ENCODE measurements around the gene HLCS.
A peak's percentile ranks its signal among the peaks of the same experiment; 100 is the strongest.
"Not testable (repeated sequence)": the region's sequence is repeated elsewhere in the genome, so short reads cannot be mapped to it uniquely, and the experiment has no call there.

Gene HLCS

DNA sequence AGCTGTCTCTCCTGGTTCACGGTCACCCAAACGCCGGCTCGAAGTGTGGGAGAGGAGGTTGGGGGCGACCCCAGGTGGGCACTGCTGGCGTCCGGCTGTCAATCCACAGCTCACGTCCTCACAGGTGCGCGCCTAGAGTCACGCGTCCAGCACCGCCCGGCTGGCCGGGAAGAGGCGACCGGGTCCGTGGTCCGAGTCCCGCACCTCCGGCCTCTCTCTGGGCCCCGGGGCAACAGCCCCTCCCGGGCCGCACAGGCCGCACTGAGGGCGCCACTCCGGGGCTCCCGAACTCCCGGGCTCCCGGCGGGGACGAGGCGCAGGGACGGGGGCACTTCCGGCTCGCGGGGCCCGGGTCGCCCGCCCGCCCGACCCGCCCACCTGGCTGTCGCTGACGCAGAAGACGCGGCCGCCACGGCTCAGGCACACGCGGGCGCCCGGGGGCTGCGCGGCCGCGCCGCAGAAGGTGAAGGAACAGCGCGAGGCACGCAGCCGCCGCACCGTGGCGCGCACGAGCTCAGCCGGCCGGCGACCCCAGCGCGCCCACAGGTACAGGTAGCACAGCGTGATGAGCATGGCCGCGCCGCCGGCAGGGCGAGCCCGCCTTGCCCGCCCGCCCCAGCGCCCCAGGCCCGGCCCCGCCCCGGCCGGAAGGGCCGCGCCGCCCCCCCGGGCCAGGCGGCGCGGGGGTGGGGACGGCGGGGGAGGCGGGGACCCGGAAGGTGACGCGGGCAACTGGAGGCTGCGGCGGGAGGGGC, at the start of gene HLCS:
TSS of gene HLCS (minus strand) at position 604 of the 755 bp plus-strand sequence. CDS start at position 573, 31 bp downstream.
- peak; percentile 78 for DNase-seq (ENCODE audit: low spot score)
- Histone ChIP-seq H3K27ac (peak within 1 kb of the TSS; percentile 75 to 94), H3K4me3 (peak within 1 kb of the TSS; percentile 97)
- TF ChIP-seq, protein P1, sequence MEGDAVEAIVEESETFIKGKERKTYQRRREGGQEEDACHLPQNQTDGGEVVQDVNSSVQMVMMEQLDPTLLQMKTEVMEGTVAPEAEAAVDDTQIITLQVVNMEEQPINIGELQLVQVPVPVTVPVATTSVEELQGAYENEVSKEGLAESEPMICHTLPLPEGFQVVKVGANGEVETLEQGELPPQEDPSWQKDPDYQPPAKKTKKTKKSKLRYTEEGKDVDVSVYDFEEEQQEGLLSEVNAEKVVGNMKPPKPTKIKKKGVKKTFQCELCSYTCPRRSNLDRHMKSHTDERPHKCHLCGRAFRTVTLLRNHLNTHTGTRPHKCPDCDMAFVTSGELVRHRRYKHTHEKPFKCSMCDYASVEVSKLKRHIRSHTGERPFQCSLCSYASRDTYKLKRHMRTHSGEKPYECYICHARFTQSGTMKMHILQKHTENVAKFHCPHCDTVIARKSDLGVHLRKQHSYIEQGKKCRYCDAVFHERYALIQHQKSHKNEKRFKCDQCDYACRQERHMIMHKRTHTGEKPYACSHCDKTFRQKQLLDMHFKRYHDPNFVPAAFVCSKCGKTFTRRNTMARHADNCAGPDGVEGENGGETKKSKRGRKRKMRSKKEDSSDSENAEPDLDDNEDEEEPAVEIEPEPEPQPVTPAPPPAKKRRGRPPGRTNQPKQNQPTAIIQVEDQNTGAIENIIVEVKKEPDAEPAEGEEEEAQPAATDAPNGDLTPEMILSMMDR (IDR thresholded peaks at IDR 0.05) = no peak

DNA sequence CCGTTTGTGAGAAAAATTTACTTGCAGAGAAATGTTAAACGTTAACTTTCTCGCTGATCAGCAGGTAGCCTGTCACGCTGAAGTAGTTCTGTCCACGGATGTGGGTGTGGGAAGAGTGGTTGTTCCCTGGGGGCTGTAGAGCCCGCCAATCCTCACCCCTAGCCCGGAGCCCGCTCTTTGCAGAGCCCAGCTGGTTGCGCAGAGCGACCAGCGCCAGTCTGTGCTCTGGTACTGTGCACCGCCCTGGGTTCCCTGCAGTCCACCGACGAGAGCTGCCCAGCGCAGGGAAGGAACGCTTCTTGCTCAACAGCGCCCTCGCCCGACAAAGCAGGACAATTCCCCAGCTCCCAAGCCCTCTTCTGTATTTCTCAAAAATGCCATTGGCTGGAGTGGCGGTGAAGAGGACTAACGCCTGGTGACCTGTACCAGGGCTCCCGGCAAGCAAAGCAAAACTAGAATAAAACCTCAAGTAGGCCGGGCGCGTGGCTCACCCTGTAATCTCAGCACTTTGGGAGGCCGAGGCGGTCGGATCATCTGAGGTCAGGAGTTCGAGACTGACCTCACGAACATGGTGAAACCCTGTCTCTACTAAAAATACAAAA, 43.4 kb upstream of the HLCS start:
- Histone ChIP-seq H3K4me3 (peak overlapping the region; percentile 18), H3K27ac (no peak overlapping the region)
- TF ChIP-seq, protein P1 (IDR thresholded peaks at IDR 0.05) = peak; percentile 54
- peak; percentile 83 for DNase-seq (ENCODE audit: low spot score)

DNA sequence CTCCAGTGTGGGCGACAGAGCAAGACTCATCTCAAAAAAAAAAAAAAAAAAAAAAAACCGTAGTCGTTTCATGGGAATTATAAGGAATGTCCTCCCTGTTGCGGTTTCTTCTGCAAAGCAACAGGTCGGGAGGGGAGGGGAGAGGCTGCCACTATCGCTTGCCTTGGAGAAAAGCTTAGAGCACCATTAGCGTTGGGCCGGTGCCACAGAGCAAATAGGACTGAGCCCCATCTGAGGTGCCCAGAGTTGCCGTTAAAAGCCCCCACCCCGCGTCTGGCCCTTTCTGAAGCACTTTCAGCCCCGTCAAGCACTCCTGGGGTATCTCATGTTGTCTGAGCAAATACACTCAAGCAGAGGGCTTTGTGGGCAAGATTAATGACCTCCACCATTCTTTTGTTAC, 42.3 kb upstream of the HLCS start:
- TF ChIP-seq, protein P1 (IDR thresholded peaks at IDR 0.05) = no peak

DNA sequence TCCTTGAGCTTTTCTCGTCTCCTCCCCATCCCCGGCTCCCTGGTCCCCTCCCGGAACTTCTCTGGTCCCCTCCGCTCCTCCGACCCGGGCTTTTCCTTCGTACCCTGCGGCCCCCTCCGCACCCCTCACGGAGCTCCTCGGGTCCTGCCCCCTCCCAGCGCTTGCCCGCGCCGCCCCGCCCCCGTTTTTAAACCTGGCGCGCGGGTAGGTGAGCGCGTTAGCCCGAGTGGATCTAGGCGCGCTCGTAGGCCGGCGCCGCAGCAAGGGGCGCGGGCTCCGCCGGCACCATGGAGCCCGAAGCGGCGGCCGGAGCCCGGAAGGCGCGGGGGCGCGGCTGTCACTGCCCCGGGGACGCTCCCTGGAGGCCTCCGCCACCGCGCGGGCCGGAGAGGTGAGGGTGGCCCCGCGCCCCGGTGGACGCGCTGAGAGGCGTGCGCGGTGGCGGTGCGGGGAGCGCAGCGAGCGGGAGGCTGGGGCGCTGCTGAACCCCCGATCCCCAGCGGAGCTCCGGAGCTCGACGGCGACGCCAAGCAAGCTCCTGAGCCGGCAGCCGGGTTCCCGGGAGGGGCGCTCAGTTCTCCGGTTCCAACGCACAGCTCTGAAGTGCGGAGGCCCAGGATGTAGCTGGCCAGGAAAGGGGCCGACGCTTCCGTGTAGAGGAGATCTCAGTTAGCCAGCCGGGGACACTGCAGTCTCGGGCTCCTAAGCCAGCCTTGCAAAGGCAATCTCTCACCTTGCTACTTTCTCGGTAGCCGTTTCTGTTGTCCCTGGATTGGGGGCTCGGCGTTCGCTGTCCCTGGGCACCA, 40.2 kb upstream of the HLCS start, which contains the start of gene RIPPLY3:
TSS of gene RIPPLY3 (plus strand) at position 217 of the 806 bp plus-strand sequence. CDS start at position 288, 71 bp downstream.
- TF ChIP-seq, protein P1 (IDR thresholded peaks at IDR 0.05) = no peak
- Histone ChIP-seq H3K4me3 (peak within 1 kb of the TSS; percentile 70), H3K27ac (no peak within 1 kb of the TSS)
- DNase-seq (ENCODE audit: low spot score) = no peak

More for the DNA sequence above, 42.3 kb upstream of the HLCS start:
- Histone ChIP-seq H3K27ac (no peak overlapping the region), H3K4me3 (no peak overlapping the region)
- no peak for DNase-seq (ENCODE audit: low spot score)

DNA sequence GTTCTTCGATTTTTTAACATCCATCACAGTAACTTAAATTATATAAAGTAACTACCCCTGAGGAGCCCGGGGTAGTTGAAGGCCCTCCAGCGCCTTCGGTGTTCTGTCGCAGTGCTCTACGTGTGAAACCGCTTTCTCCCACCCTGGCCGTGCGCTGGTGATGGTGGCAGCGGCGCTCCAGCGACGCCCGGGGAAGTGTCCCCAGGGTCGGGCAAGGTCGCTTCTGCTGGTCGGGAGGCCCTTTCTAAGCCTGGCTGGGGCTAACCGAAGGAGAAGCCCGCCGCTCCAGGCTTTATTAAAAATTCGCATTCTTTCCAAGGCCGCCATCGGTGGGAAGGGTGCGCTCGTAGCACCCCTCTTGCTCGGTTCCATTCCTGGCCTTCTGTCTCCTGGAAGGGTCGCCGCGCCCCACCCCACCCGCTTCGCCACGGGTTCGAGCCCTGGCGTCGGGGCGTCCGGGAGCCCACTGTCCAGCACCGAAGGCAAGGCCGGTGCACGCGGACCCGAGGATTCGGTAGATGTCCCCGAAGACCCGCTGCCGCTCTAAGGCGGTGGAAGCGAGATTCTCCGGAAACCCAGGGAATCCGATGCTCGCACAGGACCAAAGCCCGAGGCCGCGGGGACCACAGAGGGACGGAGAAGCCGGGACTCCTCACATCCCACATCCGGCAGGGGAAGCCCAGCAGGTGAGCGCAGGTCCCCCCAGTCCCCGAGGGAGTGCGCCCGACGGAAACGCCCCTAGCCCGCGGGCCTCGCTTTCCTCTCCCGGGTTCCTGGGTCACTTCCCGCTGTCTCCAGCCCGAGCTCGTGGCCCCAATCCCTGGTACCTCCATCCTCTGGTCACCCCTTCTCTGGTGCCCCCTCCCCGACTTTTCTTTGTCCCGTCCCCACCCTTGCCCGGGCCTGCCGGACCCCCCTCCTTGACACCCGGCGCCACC, 39.3 kb upstream of the HLCS start:
- Histone ChIP-seq H3K4me3 (peak overlapping the region; percentile 70), H3K27ac (no peak overlapping the region)
- TF ChIP-seq, protein P1 (IDR thresholded peaks at IDR 0.05) = no peak
- DNase-seq (ENCODE audit: low spot score) = peak; percentile 28

DNA sequence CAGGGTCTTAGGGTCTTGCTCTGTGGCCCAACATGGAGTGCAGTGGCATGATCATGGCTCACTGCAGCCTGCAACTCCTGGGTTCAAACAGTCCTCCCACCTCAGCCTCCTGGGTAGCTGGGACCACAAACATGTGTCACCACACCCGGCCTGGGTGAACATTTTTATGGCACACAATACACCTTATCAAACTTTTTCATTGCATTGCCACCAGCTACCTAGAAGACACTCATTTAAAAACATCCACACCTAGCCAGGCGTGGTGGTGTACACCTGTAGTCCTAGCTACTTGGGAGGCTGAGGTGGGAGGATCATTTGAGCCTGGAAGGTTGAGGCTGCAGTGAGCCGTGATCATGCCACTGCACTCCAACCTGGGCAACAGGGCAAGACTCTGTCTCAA, 37.4 kb upstream of the HLCS start:
- not testable (repeated sequence) for H3K27ac ChIP-seq; H3K4me3 ChIP-seq; DNase-seq (ENCODE audit: low spot score)

DNA sequence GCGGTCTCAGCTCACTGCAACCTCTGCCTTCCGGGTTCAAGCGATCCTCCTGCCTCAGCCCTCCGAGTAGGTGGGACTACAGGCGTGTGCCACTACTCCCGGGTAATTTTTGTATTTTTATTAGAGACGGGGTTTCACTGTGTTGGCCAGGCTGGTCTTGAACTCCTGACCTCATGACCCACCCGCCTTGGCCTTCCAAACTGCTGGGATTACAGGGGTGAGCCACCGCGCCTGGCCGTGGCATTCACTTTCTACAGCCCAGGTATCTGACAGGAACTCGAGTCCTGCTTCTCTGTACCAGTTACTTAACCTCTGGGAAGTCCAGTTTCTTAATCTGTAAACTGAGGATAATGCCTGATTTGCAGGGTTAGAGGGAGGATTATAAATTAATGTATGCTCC, 36.4 kb upstream of the HLCS start:
- not testable (repeated sequence) for H3K4me3 ChIP-seq; H3K27ac ChIP-seq; DNase-seq (ENCODE audit: low spot score)

Data from coronary artery (tissue), 2 donors.